GM21367 (cell line): ENCODE measurements around the gene RHBDL1.

Source experiments
- ATAC-seq: cut with Tn5 transposase; IDR thresholded peaks from one replicate; pipeline ENCODE4 v1.9.1; 2021; ENCODE audit not compliant: unreplicated experiment

The RHBDL1 gene

GRCh38 chr16:636206-637080 lies 39.0 kb upstream of the RHBDL1 start, which contains the start of gene METTL26:
Gene METTL26 (minus strand): TSS chr16:636305. CDS start chr16:636290, 15 bp downstream.
- peak; percentile 62 for ATAC-seq

- no peak for ATAC-seq
Measured at GRCh38 chr16:637081-638018, 38.1 kb upstream of the RHBDL1 start.

- ATAC-seq, result no peak
Measured at GRCh38 chr16:638034-638543, 37.4 kb upstream of the RHBDL1 start.

GRCh38 chr16:638836-639235 lies 36.6 kb upstream of the RHBDL1 start:
- ATAC-seq, result no peak

- no peak for ATAC-seq
Measured at GRCh38 chr16:640614-641013, 34.9 kb upstream of the RHBDL1 start.

- peak; percentile 32 for ATAC-seq
Measured at GRCh38 chr16:641326-642188, 33.9 kb upstream of the RHBDL1 start, which contains the start of gene MCRIP2. Gene MCRIP2 (plus strand): TSS chr16:641828. CDS start chr16:641992, 164 bp downstream.

- ATAC-seq, result peak; percentile 26
Measured at GRCh38 chr16:642189-643049, 33.1 kb upstream of the RHBDL1 start.

GRCh38 chr16:643050-643368 lies 32.5 kb upstream of the RHBDL1 start:
- no peak for ATAC-seq

- ATAC-seq, result no peak
Measured at GRCh38 chr16:644556-644955, 30.9 kb upstream of the RHBDL1 start.

GRCh38 chr16:645852-646678 lies 29.4 kb upstream of the RHBDL1 start:
- ATAC-seq, result no peak

GRCh38 chr16:646679-647172 lies 28.7 kb upstream of the RHBDL1 start:
- ATAC-seq, result no peak

GRCh38 chr16:647173-647902 lies 28.1 kb upstream of the RHBDL1 start:
- no peak for ATAC-seq

GRCh38 chr16:648071-648780 lies 27.2 kb upstream of the RHBDL1 start:
- no peak for ATAC-seq

GRCh38 chr16:648781-649589 lies 26.5 kb upstream of the RHBDL1 start, which contains the start of gene WDR90:
Gene WDR90 (plus strand): TSS chr16:649365. CDS start chr16:649417, 52 bp downstream.
- ATAC-seq, result peak; percentile 63

GRCh38 chr16:649631-650030 lies 25.8 kb upstream of the RHBDL1 start:
- no peak for ATAC-seq

- ATAC-seq, result no peak
Measured at GRCh38 chr16:651844-652243, 23.6 kb upstream of the RHBDL1 start.
